ENCODE measurements around the gene BMP6.

BMP6 gene

GRCh38 chr6:7727086-7727945, 1.4 kb downstream of the BMP6 start:
- CTCF ChIA-PET, result interaction anchor here (1.2 to 1.7 kb wide), 3 partner anchors 332 to 337 kb away, joined by 3 to 4 read pairs (median 4); partner anchors contain the start of gene BLOC1S5
- H3K27ac Mint-ChIP-seq, result no peak overlapping the region
- peaks cover 87% of the 10 kb centered on the region for H3K27me3 Mint-ChIP-seq
- H3K4me1 Mint-ChIP-seq, result peaks cover 16% of the 10 kb centered on the region
- H3K9me3 Mint-ChIP-seq, result no peaks in the 10 kb centered on the region
- DNase-seq, result peak; percentile 26
- H3K36me3 Mint-ChIP-seq, result no peaks in the 10 kb centered on the region
- peak overlapping the region; percentile 50 for H3K4me3 Mint-ChIP-seq

GRCh38 chr6:7727946-7728854, 2.3 kb downstream of the BMP6 start:
- H3K27me3 Mint-ChIP-seq, result peaks cover 90% of the 10 kb centered on the region
- peak; percentile 35 for DNase-seq
- H3K4me3 Mint-ChIP-seq, result peak overlapping the region; percentile 50
- H3K4me1 Mint-ChIP-seq, result peaks cover 16% of the 10 kb centered on the region
- H3K9me3 Mint-ChIP-seq, result no peaks in the 10 kb centered on the region
- CTCF ChIA-PET, result interaction anchor here (1.2 to 1.4 kb wide), 2 partner anchors 331 to 336 kb away, joined by 3 to 4 read pairs; no protein-coding TSS in a partner anchor
- H3K27ac Mint-ChIP-seq, result no peak overlapping the region
- H3K36me3 Mint-ChIP-seq, result no peaks in the 10 kb centered on the region

- Mint-ChIP-seq H3K9me3 (no peaks in the 10 kb centered on the region), H3K36me3 (no peaks in the 10 kb centered on the region), H3K4me1 (peaks cover 16% of the 10 kb centered on the region), H3K27ac (no peak overlapping the region), H3K27me3 (peaks cover 87% of the 10 kb centered on the region), H3K4me3 (peak overlapping the region; percentile 28)
- CTCF ChIA-PET, result interaction anchor here (1.4 kb wide), 1 partner anchor 336 kb away, joined by 4 read pairs; no protein-coding TSS in a partner anchor
- DNase-seq, result no peak
Observed at GRCh38 chr6:7728855-7729590, 3.1 kb downstream of the BMP6 start.

GRCh38 chr6:7730001-7730783, 4.3 kb downstream of the BMP6 start:
- CTCF ChIA-PET, result no interaction called here
- Mint-ChIP-seq H3K36me3 (no peaks in the 10 kb centered on the region), H3K4me3 (no peak overlapping the region), H3K4me1 (peaks cover 16% of the 10 kb centered on the region), H3K27ac (no peak overlapping the region), H3K27me3 (peaks cover 84% of the 10 kb centered on the region), H3K9me3 (no peaks in the 10 kb centered on the region)
- DNase-seq, result no peak

- Mint-ChIP-seq H3K4me3 (no peak overlapping the region), H3K27ac (no peak overlapping the region), H3K9me3 (no peaks in the 10 kb centered on the region), H3K27me3 (peaks cover 78% of the 10 kb centered on the region), H3K36me3 (no peaks in the 10 kb centered on the region), H3K4me1 (peaks cover 12% of the 10 kb centered on the region)
- CTCF ChIA-PET, result interaction anchor here (2.2 kb wide), 1 partner anchor 8 kb away, joined by 7 read pairs; no protein-coding TSS in a partner anchor
- no peak for DNase-seq
Observed at GRCh38 chr6:7730784-7731227, 4.9 kb downstream of the BMP6 start.

- Mint-ChIP-seq H3K27me3 (peaks cover 73% of the 10 kb centered on the region), H3K27ac (no peak overlapping the region), H3K4me3 (no peak overlapping the region), H3K36me3 (no peaks in the 10 kb centered on the region), H3K4me1 (peaks cover 10% of the 10 kb centered on the region), H3K9me3 (no peaks in the 10 kb centered on the region)
- DNase-seq, result no peak
- CTCF ChIA-PET, result interaction anchor here (2.2 kb wide), 1 partner anchor 8 kb away, joined by 7 read pairs; no protein-coding TSS in a partner anchor
Observed at GRCh38 chr6:7731294-7731693, 5.4 kb downstream of the BMP6 start.

GRCh38 chr6:7732228-7732627, 6.3 kb downstream of the BMP6 start:
- Mint-ChIP-seq H3K27ac (no peak overlapping the region), H3K36me3 (no peaks in the 10 kb centered on the region), H3K27me3 (peaks cover 72% of the 10 kb centered on the region), H3K9me3 (no peaks in the 10 kb centered on the region), H3K4me1 (peaks cover 10% of the 10 kb centered on the region), H3K4me3 (no peak overlapping the region)
- CTCF ChIA-PET, result interaction anchor here (0.6 to 2.2 kb wide), 4 partner anchors 9 to 693 kb away, joined by 3 to 7 read pairs (median 4); no protein-coding TSS in a partner anchor
- no peak for DNase-seq

GRCh38 chr6:7734707-7735383, 8.9 kb downstream of the BMP6 start:
- Mint-ChIP-seq H3K4me1 (no peaks in the 10 kb centered on the region), H3K27ac (no peak overlapping the region), H3K27me3 (peaks cover 57% of the 10 kb centered on the region), H3K9me3 (no peaks in the 10 kb centered on the region), H3K36me3 (no peaks in the 10 kb centered on the region), H3K4me3 (no peak overlapping the region)
- CTCF ChIA-PET, result no interaction called here
- no peak for DNase-seq

GRCh38 chr6:7737106-7737505, 11.2 kb downstream of the BMP6 start:
- Mint-ChIP-seq H3K9me3 (no peaks in the 10 kb centered on the region), H3K4me1 (no peaks in the 10 kb centered on the region), H3K4me3 (no peak overlapping the region), H3K27me3 (peaks cover 50% of the 10 kb centered on the region), H3K36me3 (no peaks in the 10 kb centered on the region), H3K27ac (no peak overlapping the region)
- DNase-seq, result no peak
- CTCF ChIA-PET, result interaction anchor here (1.0 kb wide), 1 partner anchor 14 kb away, joined by 3 read pairs; no protein-coding TSS in a partner anchor

- Mint-ChIP-seq H3K4me1 (no peaks in the 10 kb centered on the region), H3K9me3 (no peaks in the 10 kb centered on the region), H3K4me3 (no peak overlapping the region), H3K27me3 (peaks cover 46% of the 10 kb centered on the region), H3K36me3 (no peaks in the 10 kb centered on the region), H3K27ac (no peak overlapping the region)
- DNase-seq, result no peak
- CTCF ChIA-PET, result no interaction called here
Observed at GRCh38 chr6:7737867-7738266, 12.0 kb downstream of the BMP6 start.

- Mint-ChIP-seq H3K4me1 (no peaks in the 10 kb centered on the region), H3K4me3 (no peak overlapping the region), H3K36me3 (no peaks in the 10 kb centered on the region), H3K9me3 (no peaks in the 10 kb centered on the region), H3K27ac (no peak overlapping the region), H3K27me3 (peaks cover 38% of the 10 kb centered on the region)
- CTCF ChIA-PET, result no interaction called here
- no peak for DNase-seq
Observed at GRCh38 chr6:7742223-7742785, 16.4 kb downstream of the BMP6 start.

GRCh38 chr6:7745942-7746341, 20.0 kb downstream of the BMP6 start:
- no peak overlapping the region for H3K4me3 Mint-ChIP-seq
- CTCF ChIA-PET, result no interaction called here
- H3K4me1 Mint-ChIP-seq, result no peaks in the 10 kb centered on the region
- no peak for DNase-seq
- no peaks in the 10 kb centered on the region for H3K9me3 Mint-ChIP-seq
- H3K27me3 Mint-ChIP-seq, result peaks cover 19% of the 10 kb centered on the region
- no peak overlapping the region for H3K27ac Mint-ChIP-seq
- no peaks in the 10 kb centered on the region for H3K36me3 Mint-ChIP-seq
